Putamen (tissue), 1 donor: ENCODE data around the gene TTC21A.

Source experiments
- DNase-seq: peaks from one replicate; pipeline ENCODE4 v3.0.0-alpha.2; 2016; ENCODE audit warnings: low spot score

The TTC21A gene

DNA sequence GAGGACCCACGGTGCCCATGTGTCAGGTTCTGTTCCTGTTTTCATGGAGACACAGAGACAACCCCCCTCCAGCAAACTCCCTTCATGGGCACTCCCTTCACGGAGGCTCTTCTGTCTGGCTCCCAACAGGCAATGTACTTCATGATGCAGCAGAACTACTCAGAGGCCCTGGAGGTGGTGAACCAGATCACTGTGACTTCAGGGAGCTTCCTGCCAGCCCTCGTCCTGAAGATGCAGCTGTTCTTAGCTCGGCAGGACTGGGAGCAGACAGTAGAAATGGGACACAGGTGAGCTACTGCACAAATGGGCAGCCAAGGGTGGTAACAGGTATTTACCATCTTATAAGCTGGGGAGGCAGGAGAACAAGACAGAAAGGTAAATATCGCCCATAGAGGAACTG is 7.0 kb downstream of the TTC21A start:
- DNase-seq = no peak

- no peak for DNase-seq
Measured at GRCh38 chr3:39115870-39116269, 8.4 kb downstream of the TTC21A start.

GRCh38 chr3:39118079-39118478 is 10.6 kb downstream of the TTC21A start:
- DNase-seq = no peak

GRCh38 chr3:39118931-39119660 is 11.6 kb downstream of the TTC21A start:
- no peak for DNase-seq

GRCh38 chr3:39121621-39122020 is 14.1 kb downstream of the TTC21A start:
- DNase-seq = no peak

- no peak for DNase-seq
Measured at GRCh38 chr3:39122813-39123212, 15.3 kb downstream of the TTC21A start.

- DNase-seq = no peak
Measured at GRCh38 chr3:39124876-39125840, 17.7 kb downstream of the TTC21A start.

GRCh38 chr3:39125841-39126500 is 18.5 kb downstream of the TTC21A start:
- DNase-seq = no peak

GRCh38 chr3:39126532-39127071 is 19.1 kb downstream of the TTC21A start:
- no peak for DNase-seq

DNA sequence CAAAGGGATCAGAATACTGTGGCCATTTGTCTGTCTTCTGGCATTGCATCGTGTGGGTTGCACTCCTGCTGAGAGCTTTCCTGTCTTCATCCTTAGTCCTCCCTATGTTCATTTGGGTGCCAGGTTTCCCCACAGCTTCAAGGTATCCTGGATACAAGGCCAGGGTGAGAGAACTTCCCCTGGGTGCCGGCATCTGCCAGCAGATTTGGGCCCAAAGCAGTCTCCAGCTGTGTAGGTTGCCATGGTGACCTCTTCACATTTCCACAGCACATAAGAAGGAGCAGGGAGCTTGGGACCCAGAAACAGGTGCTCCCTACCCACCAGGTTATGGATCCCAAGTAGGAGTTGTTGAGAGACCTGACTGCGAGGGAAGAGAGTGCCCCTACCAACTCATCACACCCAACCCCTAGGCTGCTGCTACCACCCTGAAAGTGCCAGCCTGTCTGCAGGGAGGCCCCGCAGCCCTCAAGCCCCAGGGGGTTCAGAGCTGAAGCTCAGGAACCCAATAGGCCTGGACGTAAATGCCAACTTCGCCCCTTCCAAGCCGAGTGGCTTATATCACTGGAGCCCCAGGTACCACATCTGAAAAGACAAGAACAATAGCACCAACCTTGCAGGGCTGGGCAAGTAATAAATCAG is 19.9 kb downstream of the TTC21A start:
- DNase-seq = no peak

- DNase-seq = no peak
Measured at GRCh38 chr3:39127908-39128304, 20.4 kb downstream of the TTC21A start.

DNA sequence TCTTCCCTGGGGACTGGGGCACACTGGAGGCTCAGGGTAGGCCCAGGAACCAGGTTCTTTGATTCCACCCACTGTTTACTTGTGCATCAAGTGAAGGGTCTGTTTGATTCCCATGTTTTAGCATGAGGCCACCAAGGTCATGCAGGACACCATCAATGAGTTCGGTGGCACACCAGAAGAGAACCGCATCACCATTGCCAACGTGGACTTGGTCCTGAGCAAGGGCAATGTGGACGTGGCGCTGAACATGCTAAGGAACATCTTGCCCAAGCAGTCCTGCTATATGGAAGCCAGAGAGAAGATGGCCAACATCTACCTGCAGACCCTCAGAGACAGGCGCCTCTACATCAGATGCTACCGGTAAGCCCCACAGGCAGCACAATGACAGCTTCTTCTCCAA is 21.5 kb downstream of the TTC21A start:
- no peak for DNase-seq

- DNase-seq = no peak
Measured at GRCh38 chr3:39130026-39130425, 22.5 kb downstream of the TTC21A start.

DNA sequence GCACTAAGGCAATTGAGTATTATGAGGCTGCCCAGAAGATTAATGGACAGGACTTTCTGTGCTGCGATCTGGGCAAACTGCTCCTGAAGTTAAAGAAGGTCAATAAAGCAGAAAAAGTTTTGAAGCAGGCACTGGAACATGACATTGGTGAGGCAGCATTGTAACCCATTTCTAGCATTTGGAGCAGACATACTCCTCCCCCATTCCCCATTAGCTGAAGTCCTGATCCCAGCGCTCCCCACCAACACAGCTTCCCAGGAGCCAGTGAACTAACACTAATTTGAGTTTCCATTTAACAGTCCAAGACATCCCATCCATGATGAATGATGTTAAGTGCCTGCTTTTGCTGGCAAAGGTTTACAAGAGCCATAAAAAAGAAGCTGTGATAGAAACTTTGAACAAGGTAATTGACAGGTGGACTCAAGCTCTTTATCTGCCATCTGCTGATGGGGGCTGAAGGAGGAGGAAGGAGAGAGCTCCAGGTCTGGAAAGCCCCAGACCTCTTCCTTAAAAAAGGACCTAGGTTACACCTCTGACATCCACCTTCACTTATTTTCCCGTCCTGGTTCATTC is 23.3 kb downstream of the TTC21A start:
- no peak for DNase-seq

GRCh38 chr3:39132096-39133092 is 24.9 kb downstream of the TTC21A start:
- DNase-seq = no peak

DNA sequence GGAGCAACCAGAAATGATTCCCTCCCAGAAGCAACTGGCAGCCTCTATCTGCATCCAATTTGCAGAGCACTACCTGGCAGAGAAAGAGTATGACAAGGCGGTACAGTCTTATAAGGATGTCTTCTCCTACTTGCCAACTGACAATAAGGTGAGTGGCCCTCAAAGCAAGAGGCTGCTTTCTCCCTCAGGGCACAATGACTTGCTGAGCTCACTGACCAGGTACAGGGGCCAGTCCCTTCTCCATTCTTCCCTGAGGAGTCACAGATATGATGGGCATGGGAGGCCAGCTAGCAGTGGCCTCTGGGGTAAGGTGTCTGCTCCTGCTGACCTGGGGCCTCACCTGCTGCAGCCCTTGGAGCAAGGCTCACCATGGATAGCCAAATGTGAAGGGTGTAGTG is 25.6 kb downstream of the TTC21A start:
- no peak for DNase-seq

DNA sequence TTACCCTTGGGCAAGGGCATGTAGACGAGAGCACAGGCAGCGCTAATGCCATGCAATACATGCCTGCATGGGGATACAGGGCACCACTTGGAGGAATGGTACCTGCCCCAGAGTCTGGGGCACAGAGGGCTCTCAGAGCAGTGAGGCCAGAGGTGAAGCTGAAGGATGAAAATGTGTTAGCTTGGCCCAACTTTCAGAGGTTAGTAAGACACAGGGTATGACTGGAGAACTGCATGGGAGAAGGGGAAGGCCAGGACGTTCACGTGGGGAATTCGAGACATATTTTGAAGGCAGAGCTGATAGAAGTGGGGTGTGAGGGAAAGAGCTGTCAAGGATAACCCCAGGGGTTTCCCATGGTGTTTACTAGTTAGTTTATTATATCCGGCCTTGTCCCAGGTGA is 26.3 kb downstream of the TTC21A start:
- no peak for DNase-seq

- DNase-seq = no peak
Measured at GRCh38 chr3:39134305-39134704, 26.8 kb downstream of the TTC21A start.

DNA sequence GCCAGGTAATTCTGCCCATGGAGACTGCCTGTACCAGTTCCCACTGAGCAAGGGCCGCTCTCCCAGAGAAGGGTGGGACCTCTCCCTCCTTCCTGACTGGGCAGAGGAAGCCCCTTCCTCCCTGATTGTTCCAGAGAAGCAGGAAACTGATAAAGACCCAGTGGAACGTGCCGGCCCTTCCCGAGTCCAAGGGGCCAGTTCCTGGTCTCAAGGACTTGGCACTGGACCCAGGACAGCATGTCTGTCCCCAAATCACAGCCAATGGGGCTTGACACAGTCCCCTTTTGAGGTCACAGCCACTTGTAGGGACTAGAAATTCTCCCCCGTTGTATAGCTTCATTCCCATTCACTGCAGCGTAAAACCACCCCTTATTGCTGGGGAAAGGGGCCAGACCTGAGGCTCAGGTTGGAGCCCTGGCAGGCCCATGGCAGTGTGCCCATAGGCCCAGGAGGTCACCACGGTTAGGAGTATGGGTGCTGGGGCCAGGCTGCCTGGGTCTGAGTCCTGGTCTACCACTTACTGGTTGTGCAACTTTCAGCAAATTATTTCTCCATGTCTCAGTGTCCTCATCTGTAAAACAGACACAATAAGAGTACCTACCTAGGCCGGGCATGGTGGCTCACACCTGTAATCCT is 27.8 kb downstream of the TTC21A start:
- no peak for DNase-seq
